Tibial artery (tissue), 4 donors: ENCODE data around the gene SND1.

Experiments
- DNase-seq, 2 donors: peaks; one replicate each; pipeline ENCODE4 v3.0.0-alpha.2; 2019
- H3K27ac ChIP-seq, 2 donors: fragments of 200-600 bp; sonication (generic) in 1 of 2; 1 replicate in 1 of 2; 2 replicates in 1 of 2; pipeline ENCODE4 v1.5.1; 2018 to 2019; ENCODE audit warnings: mild to moderate bottlenecking in 1 of 2
- H3K27me3 ChIP-seq, 2 donors: fragments of 200-600 bp; sonication (generic) in 1 of 2; one replicate each; pipeline versions ENCODE4 v1.5.1 to v1.6.0; 2016 to 2019
- H3K36me3 ChIP-seq, 3 donors: fragments of 200-600 bp; sonication (generic) in 2 of 3; one replicate each; pipeline ENCODE4 v1.5.1; 2016 to 2019; ENCODE audit warnings: mild to moderate bottlenecking in 2 of 3
- H3K4me1 ChIP-seq, 4 donors: fragments of 200-600 bp; sonication (generic) in 2 of 4; 1 replicate in 3 of 4; 2 replicates in 1 of 4; pipeline ENCODE4 v1.5.1; 2016 to 2019
- H3K4me3 ChIP-seq, 2 donors: fragments of 200-600 bp; sonication (generic) in 1 of 2; 1 replicate in 1 of 2; 2 replicates in 1 of 2; pipeline ENCODE4 v1.5.1; 2018 to 2019; ENCODE audit warnings: mild to moderate bottlenecking in 2 of 2
- H3K9me3 ChIP-seq, 3 donors: fragments of 200-600 bp; sonication (generic) in 1 of 3; one replicate each; pipeline ENCODE4 v1.5.1; 2016 to 2019
- CTCF ChIP-seq, 2 experiments: fragments of 200-600 bp in 1 of 2; fragments of 450-650 bp in 1 of 2; IDR thresholded peaks; one replicate each; pipeline ENCODE4 v1.5.1; 2017 to 2019; ENCODE audit warnings: antibody characterized with exemption in 2 of 2, mild to moderate bottlenecking in 1 of 2, moderate library complexity in 1 of 2
- intact Hi-C: fragments of 100-400 bp; cut with DNase I; formaldehyde crosslinking; loops from one replicate; pipeline ENCODE4 v1.15.0; 2023; ENCODE audit warnings: low total_unique reads

SND1 gene

GRCh38 chr7:127754457-127754856, 102.5 kb downstream of the SND1 start:
- DNase-seq: no peak
- Histone ChIP-seq H3K4me3 (no peak overlapping the region), H3K27ac (no peak overlapping the region), H3K27me3 (no peaks in the 10 kb centered on the region), H3K4me1 (peaks cover 0 to 8% (median 2%) of the 10 kb centered on the region in 4 donors), H3K36me3 (no peaks in the 10 kb centered on the region), H3K9me3 (no peaks in the 10 kb centered on the region)
- intact Hi-C loops: no loop called here
- TF ChIP-seq CTCF (IDR thresholded peaks at IDR 0.05): no peak

- H3K9me3 ChIP-seq: no peaks in the 10 kb centered on the region
- DNase-seq: no peak
- no peak for TF ChIP-seq CTCF (IDR thresholded peaks at IDR 0.05)
Measured at GRCh38 chr7:127755521-127755920, 103.5 kb downstream of the SND1 start.

GRCh38 chr7:127755965-127756364, 104.0 kb downstream of the SND1 start:
- Histone ChIP-seq H3K27me3 (no peaks in the 10 kb centered on the region), H3K9me3 (no peaks in the 10 kb centered on the region), H3K4me1 (peaks cover 0 to 5% (median 1%) of the 10 kb centered on the region in 4 donors), H3K36me3 (no peaks in the 10 kb centered on the region), H3K4me3 (no peak overlapping the region), H3K27ac (no peak overlapping the region)
- TF ChIP-seq CTCF (IDR thresholded peaks at IDR 0.05): no peak
- intact Hi-C loops: no loop called here
- no peak for DNase-seq

More at GRCh38 chr7:127755521-127755920, 103.5 kb downstream of the SND1 start:
- H3K36me3 ChIP-seq: no peaks in the 10 kb centered on the region
- no peak overlapping the region for H3K4me3 ChIP-seq
- H3K27me3 ChIP-seq: no peaks in the 10 kb centered on the region
- no peak overlapping the region for H3K27ac ChIP-seq
- intact Hi-C loops: no loop called here
- H3K4me1 ChIP-seq: peaks cover 0 to 8% (median 2%) of the 10 kb centered on the region in 4 donors

- Histone ChIP-seq H3K4me3 (no peak overlapping the region), H3K36me3 (no peaks in the 10 kb centered on the region), H3K27ac (no peak overlapping the region), H3K9me3 (no peaks in the 10 kb centered on the region), H3K4me1 (no peaks in the 10 kb centered on the region), H3K27me3 (no peaks in the 10 kb centered on the region)
- no peak for DNase-seq
- intact Hi-C loops: no loop called here
- TF ChIP-seq CTCF (IDR thresholded peaks at IDR 0.05): no peak
Measured at GRCh38 chr7:127758105-127758504, 106.1 kb downstream of the SND1 start.

- no peaks in the 10 kb centered on the region for H3K27me3 ChIP-seq
- no peaks in the 10 kb centered on the region for H3K9me3 ChIP-seq
- no peak for TF ChIP-seq CTCF (IDR thresholded peaks at IDR 0.05)
- H3K36me3 ChIP-seq: no peaks in the 10 kb centered on the region
- H3K4me3 ChIP-seq: no peak overlapping the region
- intact Hi-C loops: no loop called here
- H3K4me1 ChIP-seq: no peaks in the 10 kb centered on the region
- H3K27ac ChIP-seq: no peak overlapping the region
- DNase-seq: no peak
Measured at GRCh38 chr7:127758845-127759244, 106.9 kb downstream of the SND1 start.

- Histone ChIP-seq H3K9me3 (no peaks in the 10 kb centered on the region), H3K36me3 (no peaks in the 10 kb centered on the region), H3K4me1 (no peaks in the 10 kb centered on the region), H3K27me3 (no peaks in the 10 kb centered on the region), H3K4me3 (no peak overlapping the region), H3K27ac (no peak overlapping the region)
- TF ChIP-seq CTCF (IDR thresholded peaks at IDR 0.05): no peak
- intact Hi-C loops: no loop called here
- DNase-seq: no peak
Measured at GRCh38 chr7:127759945-127760421, 108.0 kb downstream of the SND1 start.
